OCI-LY7 (cell line): ENCODE measurements around the gene HBB.
"Not testable (repeated sequence)": the region's sequence is repeated elsewhere in the genome, so short reads cannot be mapped to it uniquely, and the experiment has no call there.

Experiments
- CTCF ChIP-seq: fragments of 200-600 bp; sonication (generic); conservative IDR thresholded peaks from 2 replicates; pipeline ENCODE4 v1.5.1; 2014; ENCODE audit warnings: mild to moderate bottlenecking, antibody characterized with exemption, low read length, moderate library complexity, mixed read lengths
- EZH2phosphoT487 ChIP-seq: fragments of 200-600 bp; sonication (generic); IDR thresholded peaks from 2 replicates; pipeline ENCODE4 v1.6.1; 2018; ENCODE audit warnings: low read depth, borderline replicate concordance, mild to moderate bottlenecking, mixed run types, antibody characterized with exemption, low read length, moderate library complexity, mixed read lengths

GRCh38 chr11:5254646-5255413, 28.0 kb upstream of the HBB start, which contains the start of gene HBG2:
- not testable (repeated sequence) for TF ChIP-seq CTCF, EZH2phosphoT487
